Midbrain (tissue), 1 donor: ENCODE measurements around the gene ZNF524.
"Not testable (repeated sequence)": the region's sequence is repeated elsewhere in the genome, so short reads cannot be mapped to it uniquely, and the experiment has no call there.

Source experiments
- DNase-seq: peaks from one replicate; lab custom pipeline; 2025; lab: John Stamatoyannopoulos, UW

Gene ZNF524

GRCh38 chr19:55581145-55581822 lies 18.8 kb upstream of the ZNF524 start:
- DNase-seq, result no peak

- no peak for DNase-seq
Observed at GRCh38 chr19:55581823-55582223, 18.3 kb upstream of the ZNF524 start.

- DNase-seq, result not testable (repeated sequence)
Observed at GRCh38 chr19:55582284-55582683, 17.8 kb upstream of the ZNF524 start.

GRCh38 chr19:55583897-55584296 lies 16.2 kb upstream of the ZNF524 start:
- not testable (repeated sequence) for DNase-seq

GRCh38 chr19:55584871-55585270 lies 15.2 kb upstream of the ZNF524 start:
- no peak for DNase-seq

- DNase-seq, result peak; percentile 67
Observed at GRCh38 chr19:55585658-55586339, 14.3 kb upstream of the ZNF524 start.

GRCh38 chr19:55586976-55587668 lies 13.0 kb upstream of the ZNF524 start:
- peak; percentile 91 for DNase-seq

GRCh38 chr19:55588738-55589137 lies 11.3 kb upstream of the ZNF524 start:
- DNase-seq, result no peak

- no peak for DNase-seq
Observed at GRCh38 chr19:55590109-55590508, 10.0 kb upstream of the ZNF524 start.

GRCh38 chr19:55590617-55591016 lies 9.5 kb upstream of the ZNF524 start:
- no peak for DNase-seq

- no peak for DNase-seq
Observed at GRCh38 chr19:55591555-55591954, 8.5 kb upstream of the ZNF524 start.

GRCh38 chr19:55592391-55593090 lies 7.5 kb upstream of the ZNF524 start:
- DNase-seq, result no peak

- DNase-seq, result no peak
Observed at GRCh38 chr19:55593096-55593772, 6.9 kb upstream of the ZNF524 start.

- DNase-seq, result no peak
Observed at GRCh38 chr19:55594996-55595545, 5.0 kb upstream of the ZNF524 start.

- DNase-seq, result no peak
Observed at GRCh38 chr19:55596304-55596703, 3.8 kb upstream of the ZNF524 start.

GRCh38 chr19:55597501-55597921 lies 2.6 kb upstream of the ZNF524 start:
- no peak for DNase-seq

- no peak for DNase-seq
Observed at GRCh38 chr19:55598034-55598433, 2.1 kb upstream of the ZNF524 start.

- peak; percentile 88 for DNase-seq
Observed at GRCh38 chr19:55598719-55599467, 1.2 kb upstream of the ZNF524 start.

- peak; percentile 99 for DNase-seq
Observed at GRCh38 chr19:55599468-55599841, 633 bp upstream of the ZNF524 start, which contains the start of gene FIZ1. Gene FIZ1 (minus strand): TSS chr19:55599517. CDS start chr19:55597865, 1,652 bp downstream.

- DNase-seq, result no peak
Observed at GRCh38 chr19:55600662-55601028, 557 bp downstream of the ZNF524 start.

GRCh38 chr19:55601084-55601483 lies 996 bp downstream of the ZNF524 start:
- no peak for DNase-seq
